DMS79 (cell line): Measurements from ENCODE around the gene RIC3.

Experiments
- DNase-seq: peaks from one replicate; lab custom pipeline; 2025; lab: John Stamatoyannopoulos, UW

The RIC3 gene

GRCh38 chr11:8066911-8067455, 101.8 kb downstream of the RIC3 start:
- DNase-seq: no peak

GRCh38 chr11:8066036-8066910, 102.6 kb downstream of the RIC3 start:
- DNase-seq: no peak

- no peak for DNase-seq
Measured at GRCh38 chr11:8065031-8065430, 103.8 kb downstream of the RIC3 start.

GRCh38 chr11:8063324-8063723, 105.5 kb downstream of the RIC3 start:
- DNase-seq: no peak

GRCh38 chr11:8062781-8063257, 106.0 kb downstream of the RIC3 start:
- DNase-seq: no peak

GRCh38 chr11:8061555-8062428, 107.0 kb downstream of the RIC3 start:
- no peak for DNase-seq

GRCh38 chr11:8060801-8061554, 107.8 kb downstream of the RIC3 start:
- no peak for DNase-seq

GRCh38 chr11:8060146-8060719, 108.6 kb downstream of the RIC3 start:
- no peak for DNase-seq

GRCh38 chr11:8059571-8060011, 109.2 kb downstream of the RIC3 start:
- no peak for DNase-seq

GRCh38 chr11:8059030-8059429, 109.8 kb downstream of the RIC3 start:
- DNase-seq: no peak

GRCh38 chr11:8058216-8058615, 110.6 kb downstream of the RIC3 start:
- no peak for DNase-seq

GRCh38 chr11:8056810-8057463, 111.9 kb downstream of the RIC3 start:
- DNase-seq: no peak
